Pons (tissue), 1 donor: Measurements from ENCODE around the gene MPPED1.

Experiments
- DNase-seq: peaks from one replicate; pipeline ENCODE4 v3.0.0-alpha.2; 2016; ENCODE audit warnings: low spot score

MPPED1 gene

DNA sequence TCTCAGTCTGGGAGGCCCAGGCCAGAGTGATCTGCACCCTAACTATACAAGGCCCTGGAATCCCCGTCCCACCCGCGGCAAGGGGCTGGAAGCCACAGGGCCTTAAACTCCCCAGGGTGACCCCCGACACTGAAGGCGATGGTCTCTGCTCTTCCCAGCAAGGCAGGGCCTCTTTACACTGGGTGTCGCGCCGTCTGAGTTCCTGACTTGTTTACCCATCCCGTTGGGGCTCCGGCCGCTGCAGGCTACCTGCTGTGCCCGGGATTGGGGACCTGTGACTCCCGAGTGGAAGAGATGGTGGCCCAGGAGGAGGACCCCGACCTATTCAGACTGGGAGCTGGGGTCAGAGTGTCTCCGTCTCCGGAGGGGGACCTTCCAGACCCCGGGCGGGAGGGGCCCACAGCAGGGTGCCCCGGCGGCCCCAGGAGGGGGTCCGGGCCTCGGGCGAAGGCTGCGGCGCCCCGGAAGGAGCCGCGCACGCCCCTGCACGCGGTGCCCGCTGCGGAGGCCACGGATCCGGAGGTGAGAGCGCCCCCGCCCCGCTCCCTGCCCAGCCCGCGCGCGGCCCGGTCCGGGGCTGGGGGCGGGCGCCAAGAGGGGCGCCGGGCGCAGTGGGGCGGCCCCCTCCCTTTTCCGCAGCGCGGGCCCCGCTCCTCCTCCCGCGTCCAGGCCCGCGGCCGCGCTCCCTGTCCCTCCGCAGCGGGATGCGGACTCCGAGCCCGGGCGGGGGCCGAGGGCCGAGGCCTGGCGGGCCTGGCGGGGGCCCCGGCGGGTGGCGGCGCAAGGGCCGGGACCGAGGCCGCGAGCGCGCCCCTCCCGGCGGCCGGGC is 560 bp upstream of the MPPED1 start:
- no peak for DNase-seq

DNA sequence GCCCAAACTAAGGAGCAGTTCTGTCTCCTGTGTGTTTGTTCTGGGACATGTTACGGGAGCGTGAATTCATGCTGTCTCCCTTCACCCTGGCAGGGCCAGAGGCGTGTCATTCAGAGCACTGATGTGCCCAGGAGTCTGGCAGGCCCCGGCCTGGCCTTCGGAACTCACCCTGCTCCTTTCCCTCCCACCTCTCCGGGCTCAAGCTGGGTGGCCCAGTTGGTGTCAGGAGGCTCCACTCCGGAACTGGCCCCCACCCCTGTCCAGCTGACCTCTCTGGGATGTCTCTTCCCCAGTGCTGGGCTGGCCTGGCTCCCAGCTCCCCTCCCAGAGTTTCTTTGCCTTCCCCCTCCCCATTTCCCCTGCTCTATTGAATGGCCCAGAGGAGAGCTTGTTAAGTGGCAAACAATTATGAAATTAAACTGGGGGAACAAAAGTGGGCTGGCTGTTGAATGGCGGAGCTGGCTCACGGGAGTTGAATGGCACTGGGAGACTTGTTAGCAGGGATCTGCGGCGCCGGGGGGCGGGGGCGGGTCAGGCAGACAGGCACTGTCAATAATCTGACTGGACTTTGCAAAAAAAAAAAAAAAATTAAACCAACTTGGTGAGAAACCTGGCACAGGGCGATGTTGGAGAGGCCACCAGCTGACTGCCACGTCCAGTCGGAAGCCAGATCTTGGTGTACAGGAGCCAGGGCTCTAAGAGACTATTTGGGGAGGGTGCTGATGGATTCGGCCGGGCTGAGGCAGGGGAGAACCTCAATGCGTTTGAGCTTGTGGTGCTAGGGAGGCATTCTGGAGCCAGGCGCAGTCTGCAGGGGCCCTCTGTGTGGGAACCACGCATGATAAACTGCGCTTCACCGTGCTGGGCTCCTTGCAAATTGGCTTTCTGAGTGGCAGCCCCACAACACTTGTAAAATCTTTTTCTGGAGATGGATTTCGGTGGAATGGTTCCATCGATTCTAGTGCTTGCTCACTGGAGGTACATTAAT is 1.3 kb downstream of the MPPED1 start:
- peak; percentile 48 for DNase-seq

DNA sequence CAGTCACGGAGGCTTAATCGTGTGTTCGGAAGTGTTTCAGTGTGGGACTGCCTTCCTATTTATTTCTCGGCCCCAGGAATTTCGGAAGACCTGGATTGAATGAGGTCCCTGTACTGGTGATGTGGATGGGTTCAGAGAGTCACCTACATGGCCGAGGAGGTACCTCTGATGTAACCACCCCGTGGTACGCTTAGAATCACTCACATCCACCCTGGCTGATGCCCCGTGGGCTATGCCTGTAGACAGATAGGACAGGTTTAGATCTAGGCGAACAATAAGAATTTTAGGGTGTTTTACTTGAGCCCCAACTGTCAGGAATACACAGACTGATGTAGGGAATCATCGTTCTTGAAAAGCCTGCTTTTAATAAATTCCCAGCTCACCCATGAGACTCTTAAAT is 2.0 kb downstream of the MPPED1 start:
- DNase-seq = no peak

DNA sequence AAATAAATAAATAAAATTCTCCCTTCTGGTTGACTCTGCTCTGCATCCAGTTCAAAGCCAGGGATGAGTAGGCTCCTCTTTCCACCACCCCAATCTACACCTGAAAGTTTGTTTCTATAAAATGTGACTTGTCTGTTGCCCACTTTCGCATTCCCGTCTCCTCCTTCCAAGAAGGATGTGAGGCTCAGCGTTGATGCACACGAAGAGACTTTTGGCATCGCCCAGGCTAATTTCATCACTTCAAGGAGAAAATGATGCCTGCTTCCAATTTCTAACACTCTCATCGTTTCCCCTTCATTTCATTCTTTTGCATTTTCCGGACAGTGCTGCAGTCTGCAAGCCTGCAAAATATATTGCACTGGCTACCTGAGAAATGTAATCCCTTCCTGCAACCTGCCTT is 3.9 kb downstream of the MPPED1 start:
- no peak for DNase-seq

DNA sequence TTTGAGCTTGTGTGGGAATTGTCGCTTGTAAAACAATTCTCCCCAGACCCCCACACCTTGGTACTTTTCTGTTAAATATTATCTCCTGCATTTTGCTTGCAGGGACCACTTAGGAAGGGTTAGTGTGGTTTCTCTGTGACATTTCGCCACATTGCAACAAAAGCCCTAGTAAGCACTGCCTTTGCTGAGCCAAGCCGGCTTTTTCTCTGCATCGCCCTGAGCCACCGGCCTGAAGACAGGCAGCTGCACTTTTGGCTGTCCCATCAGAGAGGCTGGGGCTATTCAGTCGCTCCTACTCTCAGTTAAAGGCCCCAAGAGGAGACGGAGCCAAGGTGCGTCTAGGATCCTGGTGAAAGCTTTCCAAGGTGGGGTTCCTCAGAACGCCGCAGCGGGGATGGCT is 5.7 kb downstream of the MPPED1 start:
- no peak for DNase-seq

DNA sequence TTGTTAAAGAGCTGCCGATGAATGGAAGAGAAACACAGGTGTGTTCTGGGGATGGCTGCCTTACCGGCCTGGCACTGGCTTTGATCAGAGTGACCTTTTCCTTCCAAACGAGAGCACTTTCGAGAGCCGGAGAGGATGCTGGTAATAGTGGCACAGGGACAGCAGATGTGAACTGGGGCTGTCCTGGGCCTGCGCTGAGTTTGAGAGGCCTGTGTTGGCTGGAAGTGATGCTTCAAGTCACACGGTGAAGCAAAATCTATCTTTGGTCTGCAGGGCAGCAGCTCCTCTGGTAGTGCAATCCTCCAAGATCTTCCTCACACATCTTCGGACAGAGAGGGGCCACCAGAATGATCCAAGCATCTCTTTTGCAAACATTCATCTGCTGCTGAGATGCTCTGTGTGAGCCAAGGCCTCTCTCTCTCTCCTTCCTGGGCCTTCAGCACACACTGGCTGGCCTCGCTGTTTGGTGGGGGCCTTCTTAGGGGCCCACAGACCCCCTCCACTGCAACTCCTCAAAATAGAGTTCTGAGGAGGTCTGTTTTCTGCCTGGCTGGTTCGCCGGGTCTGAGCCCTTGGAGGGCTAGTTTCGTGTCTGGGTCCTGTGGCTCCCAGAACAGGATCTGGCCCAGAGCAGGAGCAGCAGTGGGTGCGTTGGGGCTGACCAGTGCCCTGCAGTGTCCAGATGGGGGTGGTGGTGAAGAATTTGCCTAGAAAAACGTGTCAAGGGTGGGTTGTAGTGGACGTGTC is 6.4 kb downstream of the MPPED1 start:
- no peak for DNase-seq

DNA sequence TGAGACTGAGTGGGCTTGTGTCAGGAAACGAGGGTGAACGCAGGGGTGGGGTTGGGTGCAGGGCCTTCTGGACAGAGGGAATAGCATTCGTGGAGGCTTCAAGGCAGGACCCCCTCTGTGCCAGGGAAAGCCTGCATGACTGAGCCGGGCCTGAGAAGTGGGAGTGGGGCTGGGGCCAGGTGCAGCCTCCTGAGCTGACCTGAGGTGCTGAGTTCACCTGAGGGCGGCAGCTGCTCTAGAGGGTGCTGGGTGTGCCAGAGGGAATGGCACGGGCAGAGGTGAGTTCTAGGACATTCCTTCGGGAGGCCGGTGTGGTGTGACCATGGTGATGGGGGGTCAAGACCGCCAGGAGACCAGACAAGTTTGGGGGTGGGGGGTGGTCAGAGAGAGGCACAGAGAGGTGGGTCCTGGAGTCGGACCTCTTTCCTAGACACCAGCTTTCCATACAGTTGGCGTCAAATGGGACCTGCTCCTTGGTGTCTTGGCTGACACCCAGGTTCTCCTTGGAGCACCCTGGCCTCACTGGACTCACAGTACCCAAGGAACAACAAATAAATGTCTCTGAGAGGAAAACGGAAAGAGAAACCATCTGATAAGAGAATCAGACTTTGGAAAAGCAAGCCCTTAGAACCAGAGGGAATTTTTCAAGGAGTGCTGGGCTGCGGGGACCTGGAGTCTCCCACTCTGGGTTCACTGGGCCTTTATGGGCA is 7.7 kb downstream of the MPPED1 start:
- no peak for DNase-seq

DNA sequence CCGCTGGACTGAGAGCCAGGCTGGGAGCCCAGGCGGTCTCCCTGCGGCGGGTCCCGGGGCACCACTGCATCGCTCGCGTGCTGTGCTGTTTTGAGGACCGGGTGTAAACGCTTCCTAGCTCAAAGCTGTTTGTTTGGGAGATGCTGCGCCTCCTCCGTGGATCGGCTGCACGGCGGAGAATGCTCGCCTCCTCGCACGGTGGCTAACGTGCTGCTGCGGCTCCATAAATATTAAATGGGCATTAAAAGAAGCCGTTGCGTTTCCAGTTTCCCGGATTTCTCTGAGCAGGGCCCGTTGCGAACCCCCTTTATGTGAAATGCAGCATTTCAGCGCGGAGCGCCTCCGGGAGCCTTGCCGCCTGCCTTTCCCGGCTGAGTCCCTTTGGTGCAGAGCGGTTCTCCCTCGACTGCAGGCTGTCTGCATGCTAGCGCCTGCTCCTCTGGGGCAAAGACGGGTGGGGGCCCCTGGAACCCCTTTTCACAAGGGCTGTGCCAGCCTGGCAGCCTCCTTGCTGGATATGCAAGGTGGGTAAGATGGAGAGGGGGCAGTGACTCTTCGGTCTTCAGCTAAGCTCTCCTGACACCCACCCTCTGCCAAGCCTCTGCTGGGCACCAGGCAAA is 9.3 kb downstream of the MPPED1 start:
- DNase-seq = no peak

DNA sequence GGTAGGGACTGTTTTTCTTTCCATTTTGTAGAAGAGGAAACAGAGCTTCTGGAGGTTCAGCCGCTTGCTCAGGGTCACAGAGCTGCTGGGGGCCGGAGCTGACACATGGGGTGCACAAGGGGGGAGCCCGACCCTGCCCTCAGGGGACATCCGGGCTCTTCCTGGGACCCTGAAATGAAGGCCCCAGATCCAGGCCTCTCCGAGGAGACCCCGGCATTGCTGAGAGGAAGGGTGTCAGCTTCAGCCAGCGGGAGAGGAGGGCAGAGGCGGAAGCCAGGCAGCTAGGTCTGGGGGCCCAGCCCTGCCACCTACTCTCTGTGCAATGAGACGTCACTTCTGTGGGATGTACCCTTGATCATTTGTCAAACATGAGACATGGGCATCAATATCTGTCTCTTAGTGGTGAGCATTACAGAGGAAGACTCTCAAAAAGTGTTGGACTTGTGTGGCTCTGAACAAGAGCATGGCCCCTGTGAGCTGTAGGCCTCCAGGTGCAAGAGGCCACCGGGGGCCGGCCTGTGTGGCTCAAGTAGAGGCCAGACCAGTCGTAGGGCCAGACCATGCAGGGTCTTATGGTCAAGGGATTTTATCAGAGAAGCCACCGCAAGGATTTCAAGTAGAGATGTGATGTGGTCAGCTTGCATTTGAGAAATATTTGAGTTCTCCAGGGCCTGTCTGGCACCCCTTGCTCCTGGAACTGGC is 10.3 kb downstream of the MPPED1 start:
- DNase-seq = no peak

DNA sequence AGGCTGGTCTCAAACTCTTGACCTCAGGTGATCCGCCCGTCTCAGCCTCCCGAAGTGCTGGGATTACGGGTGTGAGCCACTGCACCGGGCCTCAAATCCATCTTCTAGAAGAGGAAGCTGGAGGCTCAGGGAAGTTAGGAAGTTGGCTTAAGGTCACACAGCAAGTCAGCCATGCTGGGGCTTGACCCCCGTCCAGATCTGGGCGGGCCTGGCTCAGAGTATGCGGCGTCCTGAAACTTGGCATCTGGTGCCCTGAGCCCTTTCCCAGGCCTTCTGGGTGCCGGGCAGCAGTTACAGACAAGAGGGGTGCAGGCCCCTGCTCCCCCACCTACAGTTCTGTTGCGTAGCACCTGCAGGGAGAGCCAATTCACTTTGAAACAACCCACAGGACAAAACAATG is 11.2 kb downstream of the MPPED1 start:
- no peak for DNase-seq

DNA sequence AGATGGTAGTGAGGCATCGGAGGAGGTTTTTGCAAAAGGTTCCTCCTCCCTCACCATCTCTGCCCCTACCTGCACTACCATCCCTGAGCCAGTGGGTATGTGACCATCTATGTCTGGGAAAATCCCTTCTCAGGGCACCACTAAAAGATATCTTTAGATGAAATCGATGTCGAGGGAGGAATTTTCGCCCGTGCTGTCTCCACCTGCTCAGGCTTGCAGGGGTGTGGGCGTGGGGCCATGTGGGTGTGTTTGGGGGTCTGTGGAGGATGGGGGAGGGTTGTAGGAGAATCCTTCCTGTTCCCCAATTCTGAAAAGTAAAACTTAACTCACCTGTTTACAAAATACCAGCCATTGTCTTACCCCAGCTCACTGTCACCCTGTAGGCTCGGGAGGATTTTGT is 12.4 kb downstream of the MPPED1 start:
- DNase-seq = no peak

DNA sequence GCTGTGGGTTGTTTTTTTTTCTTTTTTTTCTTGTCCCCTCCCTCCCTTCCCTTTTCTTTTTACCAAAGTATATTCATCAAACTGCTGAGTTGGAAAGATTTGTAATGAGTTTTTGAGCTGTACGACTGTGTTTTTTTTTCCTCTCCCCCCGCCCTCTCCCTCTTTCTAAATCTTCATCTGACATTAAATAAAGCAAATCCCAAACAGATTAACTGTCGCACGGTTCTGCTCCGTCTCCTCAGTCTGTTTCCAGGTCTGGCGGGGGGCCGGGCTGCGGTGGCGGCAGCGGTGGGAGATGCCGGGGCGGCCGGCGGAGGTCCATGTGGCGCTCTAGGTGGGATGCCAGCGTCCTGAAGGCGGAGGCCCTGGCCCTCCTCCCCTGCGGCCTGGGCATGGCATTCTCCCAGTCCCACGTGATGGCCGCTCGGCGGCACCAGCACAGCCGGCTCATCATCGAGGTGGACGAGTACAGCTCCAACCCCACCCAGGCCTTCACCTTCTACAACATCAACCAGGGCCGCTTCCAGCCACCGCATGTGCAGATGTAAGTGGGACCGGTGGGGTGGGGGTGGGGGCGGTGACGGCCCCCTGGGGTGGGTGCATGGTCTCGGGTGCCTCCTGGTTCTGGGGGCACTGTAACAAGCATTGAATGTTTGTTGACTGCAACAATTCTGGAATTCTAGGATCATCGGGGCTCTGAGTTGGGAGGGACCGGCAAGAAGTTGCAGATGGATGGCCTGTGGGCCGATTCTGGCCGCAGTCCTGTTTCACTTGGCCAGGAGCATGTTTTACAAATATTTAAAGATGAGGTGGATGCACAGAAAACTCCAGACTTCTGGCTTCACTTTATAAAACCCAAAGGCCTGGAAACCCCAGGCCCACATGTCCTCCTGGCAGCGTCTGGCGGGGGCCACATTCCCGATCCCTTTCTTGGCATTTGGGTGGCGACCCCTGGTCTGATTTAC is 13.1 kb downstream of the MPPED1 start:
- DNase-seq = no peak

DNA sequence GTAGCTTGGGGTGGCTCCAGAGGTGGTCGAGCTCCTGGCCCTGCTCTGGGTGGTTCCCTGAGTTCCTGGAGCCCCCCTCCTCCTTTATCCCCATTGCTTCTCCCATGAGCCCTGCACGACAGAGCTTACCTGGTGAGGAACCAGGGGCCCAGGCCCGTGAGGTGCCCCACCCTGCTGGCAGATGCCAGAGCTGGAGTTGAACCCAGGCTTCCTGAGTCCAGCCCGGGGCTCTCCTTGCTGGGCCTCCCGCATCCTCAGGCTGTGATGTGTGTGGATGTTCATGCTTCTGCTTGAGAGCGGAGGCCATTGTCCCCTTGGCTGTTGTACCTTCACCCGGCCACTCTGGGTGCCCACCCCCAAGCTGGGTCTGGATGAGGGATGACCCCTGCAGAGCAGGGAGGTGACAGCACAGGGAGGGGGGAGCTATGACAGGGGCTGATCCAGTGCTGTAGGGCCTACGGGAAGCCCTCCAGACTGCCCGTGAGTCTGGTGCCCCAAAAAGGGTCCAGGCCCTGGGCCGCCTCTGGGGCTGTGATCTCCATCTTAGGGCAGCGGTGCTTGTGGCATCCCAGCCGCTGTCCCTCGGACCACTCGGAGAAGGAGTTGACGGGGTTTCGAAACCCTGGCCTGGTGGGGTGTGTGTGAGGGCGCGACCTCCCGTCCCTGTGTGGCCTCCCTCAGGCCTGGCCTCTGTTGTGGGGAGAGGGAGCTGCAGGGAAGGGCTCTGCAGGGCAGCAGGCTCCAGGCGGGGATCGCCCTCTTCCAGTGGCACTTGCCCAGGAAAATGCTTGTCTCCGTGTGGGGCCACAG is 14.4 kb downstream of the MPPED1 start:
- DNase-seq = no peak

DNA sequence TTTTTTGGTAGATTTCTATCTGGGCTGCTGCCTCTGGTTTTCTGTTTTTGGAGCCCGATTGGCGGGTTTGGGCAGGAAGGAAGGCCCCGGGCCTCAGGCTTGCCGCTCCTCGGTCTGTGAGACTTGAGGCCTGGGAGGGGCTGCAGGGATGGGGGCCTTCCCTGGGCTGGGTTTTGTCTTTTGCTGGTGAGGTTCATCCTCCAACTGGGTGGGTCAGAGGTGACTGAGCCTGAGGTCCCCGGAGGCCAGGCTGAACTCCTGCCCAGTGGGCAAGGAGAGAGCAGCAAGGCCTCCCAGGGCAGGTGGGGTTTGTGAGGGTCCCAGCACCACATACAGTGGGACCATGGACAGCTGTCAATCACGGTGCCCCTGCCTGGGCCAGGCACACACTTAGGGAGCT is 15.0 kb downstream of the MPPED1 start:
- DNase-seq = no peak

DNA sequence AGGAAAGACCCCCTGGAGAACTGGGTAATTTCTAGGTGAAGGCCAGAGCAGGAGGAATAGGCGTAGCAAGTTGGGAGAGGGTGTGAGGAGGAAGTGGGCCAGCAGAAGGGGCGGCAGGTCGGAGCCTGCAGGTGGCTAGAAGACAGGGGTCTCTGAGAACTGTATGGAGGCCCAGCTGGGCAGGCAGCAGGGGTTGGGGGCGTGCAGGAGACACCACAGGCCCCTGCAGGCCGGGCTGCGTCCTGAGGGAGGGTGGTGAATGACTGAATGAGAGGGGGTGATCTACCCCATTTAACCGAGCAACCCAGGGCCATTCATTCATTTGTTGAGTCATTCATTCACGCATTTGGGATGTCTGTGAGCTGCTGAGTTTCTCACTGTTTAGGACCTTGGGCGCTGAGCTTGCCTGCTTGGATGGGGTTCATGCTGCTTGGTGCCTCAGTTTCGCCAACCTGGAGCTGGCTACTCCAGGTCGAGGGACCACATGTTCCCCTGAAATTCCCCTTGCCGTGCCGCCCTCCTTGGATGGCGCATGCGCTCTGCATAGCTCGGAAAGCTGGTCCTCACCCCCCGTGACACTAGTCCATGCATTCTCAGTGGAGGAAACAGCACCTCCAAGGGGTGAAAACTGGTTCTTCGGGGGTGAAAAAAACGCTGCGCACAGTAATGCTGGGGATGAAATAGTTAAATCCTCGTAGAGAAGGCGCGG is 15.6 kb downstream of the MPPED1 start:
- no peak for DNase-seq

DNA sequence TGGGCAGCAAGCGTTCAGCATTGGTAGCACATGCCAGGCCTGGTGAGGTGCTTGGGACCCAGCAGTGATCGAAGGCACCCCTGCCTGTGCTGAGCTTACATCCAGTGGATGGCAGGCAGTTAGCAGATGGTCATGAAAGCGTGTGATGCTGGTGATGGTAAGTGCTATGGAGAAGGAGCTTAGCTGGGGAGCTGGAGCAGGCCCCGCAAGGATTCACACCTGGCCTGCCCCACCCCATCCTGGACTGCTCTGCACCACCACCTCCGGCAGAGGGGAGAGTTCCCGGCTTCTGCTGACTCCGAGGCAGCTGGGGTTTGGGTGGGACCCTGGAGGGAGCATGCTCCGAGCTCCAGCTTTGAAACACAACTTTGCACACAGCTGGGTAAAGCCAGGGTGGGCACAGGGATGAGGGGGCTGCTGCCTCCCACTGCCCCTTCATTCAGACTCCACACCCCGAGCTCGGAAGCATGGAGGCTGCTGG is 16.2 kb downstream of the MPPED1 start:
- DNase-seq = no peak

DNA sequence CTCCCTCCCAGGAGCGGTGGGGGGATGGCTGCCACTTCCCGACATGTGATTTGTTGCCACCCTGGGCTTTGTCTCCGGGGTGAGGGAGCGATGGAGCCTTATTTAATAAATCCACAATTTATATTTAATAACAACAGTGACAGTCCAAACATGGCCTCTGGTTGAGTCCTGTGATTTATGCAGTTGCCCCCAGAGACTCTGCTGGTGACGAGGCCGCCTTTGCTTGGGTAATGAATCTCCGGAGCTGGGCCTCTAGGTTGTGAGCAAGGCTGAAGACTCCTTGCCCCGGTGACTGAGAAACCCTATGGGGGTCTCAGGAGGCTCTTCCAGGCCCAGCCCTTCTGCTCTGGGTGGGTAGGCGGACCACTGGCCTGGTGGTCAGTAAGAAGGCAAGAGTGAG is 16.7 kb downstream of the MPPED1 start:
- no peak for DNase-seq

DNA sequence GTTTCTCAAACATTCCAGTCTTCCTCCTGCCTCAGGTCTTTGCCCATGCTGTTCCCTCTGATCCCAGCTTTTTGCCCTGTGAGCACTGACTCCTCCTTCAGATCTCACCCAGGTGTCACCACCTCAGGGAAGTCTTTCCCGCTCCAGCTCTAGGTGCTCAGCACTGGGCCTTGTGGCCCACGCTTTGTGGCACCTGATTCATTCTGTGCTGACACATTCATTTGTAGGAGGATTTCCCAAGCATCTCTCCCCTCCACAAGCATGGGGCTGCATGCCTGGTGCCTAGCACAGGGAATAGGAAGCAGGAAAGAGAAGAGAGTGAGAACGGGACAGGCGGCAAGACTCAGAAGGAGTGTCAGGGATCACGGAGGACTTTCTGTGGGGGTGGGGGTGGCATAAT is 17.6 kb downstream of the MPPED1 start:
- no peak for DNase-seq
